Measurements from ENCODE around the gene ZNF695.

Gene ZNF695

DNA sequence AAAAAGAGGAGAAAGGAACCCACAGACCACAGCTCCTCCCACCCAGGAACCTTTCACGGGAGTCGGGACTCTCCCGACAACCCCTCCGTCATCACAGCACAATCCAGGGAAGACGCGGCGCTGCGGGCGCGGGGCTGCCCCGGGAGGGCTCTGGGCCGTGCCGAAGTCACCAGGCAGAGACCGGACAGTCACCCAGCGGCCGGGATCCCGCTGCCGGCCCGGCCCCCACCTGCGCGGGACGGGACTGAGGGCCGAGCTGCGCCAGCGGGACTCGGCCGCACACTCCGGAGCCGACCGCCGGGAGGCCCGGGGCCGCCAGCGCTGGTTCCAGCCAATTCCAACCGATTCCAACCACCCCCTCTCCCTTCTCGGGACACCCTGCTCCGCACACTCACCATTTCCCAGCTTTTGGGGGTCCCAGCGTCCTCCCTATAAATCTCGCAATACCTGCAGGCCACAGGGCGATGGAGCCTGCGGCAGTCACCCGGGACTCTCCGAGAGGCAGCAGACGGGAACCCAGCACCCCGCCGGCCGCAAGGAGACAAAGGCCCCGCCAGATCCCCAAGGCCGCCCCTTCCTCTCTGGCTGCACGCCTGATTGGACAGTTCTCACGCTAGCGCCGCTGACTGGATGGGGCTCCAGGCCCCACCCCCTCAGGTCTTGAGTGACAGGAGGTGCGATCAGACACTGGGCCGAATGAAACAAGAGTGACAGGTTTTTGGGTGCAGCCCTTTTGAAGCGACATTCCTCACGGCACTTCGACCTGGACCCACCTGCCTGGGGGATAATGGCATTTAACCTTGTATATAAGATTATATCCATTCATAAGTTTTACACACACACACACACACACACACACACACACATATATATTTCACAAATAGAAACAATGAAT lies at the start of gene ZNF695:
Gene ZNF695, minus strand, starts transcription at position 547 of the 895 bp plus-strand sequence. Its CDS starts 149 bp downstream, at position 398.
- peak within 1 kb of the TSS; percentile 86 for H3K4me3 ChIP-seq (ENCODE audit: control insufficient read depth, low read depth, low read length)
- TF ChIP-seq, protein P1, sequence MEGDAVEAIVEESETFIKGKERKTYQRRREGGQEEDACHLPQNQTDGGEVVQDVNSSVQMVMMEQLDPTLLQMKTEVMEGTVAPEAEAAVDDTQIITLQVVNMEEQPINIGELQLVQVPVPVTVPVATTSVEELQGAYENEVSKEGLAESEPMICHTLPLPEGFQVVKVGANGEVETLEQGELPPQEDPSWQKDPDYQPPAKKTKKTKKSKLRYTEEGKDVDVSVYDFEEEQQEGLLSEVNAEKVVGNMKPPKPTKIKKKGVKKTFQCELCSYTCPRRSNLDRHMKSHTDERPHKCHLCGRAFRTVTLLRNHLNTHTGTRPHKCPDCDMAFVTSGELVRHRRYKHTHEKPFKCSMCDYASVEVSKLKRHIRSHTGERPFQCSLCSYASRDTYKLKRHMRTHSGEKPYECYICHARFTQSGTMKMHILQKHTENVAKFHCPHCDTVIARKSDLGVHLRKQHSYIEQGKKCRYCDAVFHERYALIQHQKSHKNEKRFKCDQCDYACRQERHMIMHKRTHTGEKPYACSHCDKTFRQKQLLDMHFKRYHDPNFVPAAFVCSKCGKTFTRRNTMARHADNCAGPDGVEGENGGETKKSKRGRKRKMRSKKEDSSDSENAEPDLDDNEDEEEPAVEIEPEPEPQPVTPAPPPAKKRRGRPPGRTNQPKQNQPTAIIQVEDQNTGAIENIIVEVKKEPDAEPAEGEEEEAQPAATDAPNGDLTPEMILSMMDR (IDR thresholded peaks at IDR 0.05; ENCODE audit: control insufficient read depth, insufficient read depth, low read depth, low read length, missing control alignments): no peak
- peak; percentile 68 for DNase-seq (ENCODE audit: low read depth)

DNA sequence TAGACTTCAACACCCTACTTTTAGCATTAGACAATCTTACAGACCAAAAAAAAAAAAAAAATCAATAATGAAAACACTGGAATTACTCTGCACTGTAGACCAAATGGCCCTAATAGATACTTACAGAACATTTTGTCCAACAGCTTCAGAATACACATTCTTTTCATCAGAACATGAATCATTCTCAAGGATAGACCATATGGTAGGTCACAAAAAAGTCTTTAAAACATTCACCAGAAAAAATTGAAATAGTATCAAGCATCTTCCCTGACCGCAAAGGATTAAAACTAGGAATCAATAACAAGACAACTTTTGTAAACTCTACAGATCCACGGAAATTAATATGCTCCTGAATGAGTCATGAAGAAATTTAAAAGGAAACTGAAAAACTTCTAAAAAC lies 48.2 kb upstream of the ZNF695 start:
- no peak for DNase-seq (ENCODE audit: low read depth)
- no peak overlapping the region for H3K4me3 ChIP-seq (ENCODE audit: control insufficient read depth, low read depth, low read length)
- TF ChIP-seq, protein P1 (IDR thresholded peaks at IDR 0.05; ENCODE audit: control insufficient read depth, insufficient read depth, low read depth, low read length, missing control alignments): no peak

DNA sequence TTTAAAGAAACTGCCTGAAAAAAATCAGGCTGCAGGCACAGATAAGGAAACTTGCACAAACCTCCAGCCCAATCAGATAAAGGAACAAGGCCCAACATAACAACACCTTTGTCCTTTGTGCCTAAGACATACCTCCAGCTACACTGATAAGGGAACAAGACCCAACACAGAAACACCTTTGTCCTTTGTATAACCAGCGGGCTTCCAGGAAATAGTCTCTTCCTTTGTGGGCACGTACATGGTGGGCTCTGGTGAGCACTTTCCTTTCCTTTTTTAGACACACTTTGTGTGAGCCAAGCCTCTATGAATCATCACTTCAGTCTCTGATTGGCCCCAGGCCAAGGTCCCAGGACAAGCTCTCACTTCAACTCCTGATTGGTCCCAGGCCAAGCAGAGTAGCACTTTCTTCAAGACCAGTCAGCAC lies 47.1 kb upstream of the ZNF695 start:
- DNase-seq (ENCODE audit: low read depth): no peak
- no peak overlapping the region for H3K4me3 ChIP-seq (ENCODE audit: control insufficient read depth, low read depth, low read length)
- TF ChIP-seq, protein P1 (IDR thresholded peaks at IDR 0.05; ENCODE audit: control insufficient read depth, insufficient read depth, low read depth, low read length, missing control alignments): no peak

DNA sequence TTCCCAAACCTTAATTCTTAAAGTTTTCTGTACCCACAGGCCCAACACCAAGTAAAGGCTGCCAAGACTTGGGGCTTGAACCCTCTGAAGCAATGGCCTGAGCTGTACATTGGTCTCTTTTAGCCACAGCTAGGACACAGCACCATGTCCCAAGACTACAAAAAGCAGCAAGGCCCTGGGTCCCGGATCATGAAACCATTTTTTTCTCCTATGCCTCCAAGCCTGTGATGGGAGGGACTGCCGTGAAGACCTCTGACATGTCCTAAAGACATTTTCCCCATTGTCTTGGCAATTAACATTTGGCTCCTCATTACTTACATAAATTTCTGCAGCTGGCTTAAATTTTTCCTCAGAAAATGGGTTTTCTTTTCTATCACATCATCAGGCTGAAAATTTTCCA lies 39.8 kb upstream of the ZNF695 start:
- TF ChIP-seq, protein P1 (IDR thresholded peaks at IDR 0.05; ENCODE audit: control insufficient read depth, insufficient read depth, low read depth, low read length, missing control alignments): no peak
- no peak for DNase-seq (ENCODE audit: low read depth)
- H3K4me3 ChIP-seq (ENCODE audit: control insufficient read depth, low read depth, low read length): no peak overlapping the region

DNA sequence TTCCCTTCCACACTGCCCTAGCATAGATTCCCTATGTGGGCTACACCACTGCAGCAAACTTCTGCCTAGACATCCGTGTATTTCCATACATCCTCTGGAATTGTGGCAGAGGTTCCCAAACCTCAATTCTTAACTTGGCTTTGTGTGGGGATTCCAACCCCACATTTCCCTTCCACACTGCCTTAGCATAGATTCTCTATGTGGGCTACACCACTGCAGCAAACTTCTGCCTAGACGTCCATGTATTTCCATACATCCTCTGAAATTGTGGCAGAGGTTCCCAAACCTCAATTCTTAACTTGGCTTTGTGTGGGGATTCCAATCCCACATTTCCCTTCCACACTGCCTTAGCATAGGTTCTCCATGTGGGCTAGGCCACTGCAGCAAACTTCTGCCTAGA lies 39.4 kb upstream of the ZNF695 start:
- no peak overlapping the region for H3K4me3 ChIP-seq (ENCODE audit: control insufficient read depth, low read depth, low read length)
- TF ChIP-seq, protein P1 (IDR thresholded peaks at IDR 0.05; ENCODE audit: control insufficient read depth, insufficient read depth, low read depth, low read length, missing control alignments): no peak
- no peak for DNase-seq (ENCODE audit: low read depth)

DNA sequence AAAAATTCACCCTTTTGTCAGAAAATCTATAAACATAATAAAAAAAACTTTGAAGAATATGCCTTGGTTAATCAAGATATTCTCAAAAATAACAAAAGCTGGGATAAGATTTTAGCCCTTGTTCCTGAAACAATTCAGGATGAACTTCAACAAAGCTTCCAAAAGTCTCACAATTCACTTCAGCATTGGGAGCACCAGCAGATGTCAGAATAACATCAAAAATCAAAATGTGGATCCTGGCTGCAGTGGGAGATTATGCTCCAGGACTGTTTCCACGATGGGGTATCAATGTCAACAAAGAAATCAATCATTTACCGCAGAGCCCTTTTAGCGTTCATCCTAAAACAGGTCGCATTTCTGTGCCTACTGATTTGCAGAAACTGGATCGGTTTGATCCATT lies 35.5 kb upstream of the ZNF695 start:
- H3K4me3 ChIP-seq (ENCODE audit: control insufficient read depth, low read depth, low read length): no peak overlapping the region
- DNase-seq (ENCODE audit: low read depth): no peak
- TF ChIP-seq, protein P1 (IDR thresholded peaks at IDR 0.05; ENCODE audit: control insufficient read depth, insufficient read depth, low read depth, low read length, missing control alignments): no peak

Measured in AG09309 (cell line).